Endothelial cell of umbilical vein (primary cell): ENCODE measurements around the gene CTXND1. TPM values are rescaled to one million over a fixed set of nuclear protein-coding genes. Genes with fewer than 3 reads are reported as not detected.

Source experiments
- BruUV-seq: library from RNA; stranded (reverse); fragments of 400-500 nt; replicated peaks from 2 replicates; lab custom pipeline; 2021; lab: Mats Ljungman, UMichigan
- CTCF ChIA-PET: fragments of 300-600, 350-600 bp; sonication (Branson Sonifier 250); formaldehyde crosslinking; loops from one replicate; lab custom pipeline; 2021; ENCODE audit warnings: antibody characterized with exemption, inconsistent platforms; lab: Charles Lee
- POLR2A ChIA-PET: fragments of 300-600, 350-600 bp; sonication (Branson Sonifier 250); formaldehyde crosslinking; loops from one replicate; lab custom pipeline; 2021; ENCODE audit warnings: antibody characterized with exemption, inconsistent platforms; lab: Charles Lee
- DNase-seq: peaks from one replicate; pipeline ENCODE4 v3.0.0-alpha.2; 2011; ENCODE audit warnings: low read depth, low spot score
- FAIRE-seq: peaks from 2 replicates; lab custom pipeline; 2011; peaks lifted over from hg19 to GRCh38; lab: Jason Lieb, UNC
- H2AFZ ChIP-seq: 2 replicates; pipeline ENCODE4 v1.6.0; 2012; ENCODE audit warnings: low read depth, low read length, control low read depth, inconsistent platforms
- H3K27ac ChIP-seq: 2 replicates; pipeline ENCODE4 v1.5.1; 2011; ENCODE audit warnings: low read depth, mild to moderate bottlenecking, control low read depth, low read length, moderate library complexity; ENCODE audit not compliant: insufficient read depth
- H3K27me3 ChIP-seq, 2 experiments: 2 replicates each; pipeline versions ENCODE4 v1.6.0 to v1.6.1; 2011; ENCODE audit warnings: low read length in 2 of 2, mixed read lengths in 1 of 2; ENCODE audit not compliant: control insufficient read depth in 2 of 2, insufficient read depth in 2 of 2
- H3K36me3 ChIP-seq, 2 experiments: 2 replicates in 1 of 2; 3 replicates in 1 of 2; pipeline ENCODE4 v1.5.1; 2011; ENCODE audit warnings: low read length in 2 of 2, mild to moderate bottlenecking in 1 of 2, moderate library complexity in 1 of 2; ENCODE audit not compliant: control insufficient read depth in 2 of 2, insufficient read depth in 2 of 2; ENCODE audit errors: extremely low read depth in 1 of 2
- H3K4me1 ChIP-seq: 3 replicates; pipeline ENCODE4 v1.5.1; 2011; ENCODE audit warnings: mild to moderate bottlenecking, low read length; ENCODE audit not compliant: control insufficient read depth, insufficient read depth; ENCODE audit errors: extremely low read depth
- H3K4me2 ChIP-seq: 2 replicates; pipeline ENCODE4 v1.6.1; 2011; ENCODE audit warnings: low read length, control low read depth, mixed read lengths; ENCODE audit not compliant: insufficient read depth
- H3K4me3 ChIP-seq, 3 experiments: fragments of 200-600 bp in 1 of 3; sonication (generic), shearing (Covaris generic) in 1 of 3; replicated peaks in 1 of 3; 2 replicates each; pipeline ENCODE4 v1.5.1; 2011 to 2016; ENCODE audit warnings: control low read depth in 3 of 3, low read length in 3 of 3, mild to moderate bottlenecking in 2 of 3, inconsistent platforms in 1 of 3, low read depth in 1 of 3, moderate library complexity in 1 of 3; ENCODE audit not compliant: insufficient read depth in 1 of 3
- H3K79me2 ChIP-seq: 2 replicates; pipeline ENCODE4 v1.6.0; 2012; ENCODE audit warnings: low read length, inconsistent platforms; ENCODE audit not compliant: control insufficient read depth, insufficient read depth
- H3K9ac ChIP-seq: replicated peaks from 2 replicates; pipeline ENCODE3; 2011; ENCODE audit warnings: low read length, control low read depth; ENCODE audit not compliant: insufficient read depth; ENCODE audit errors: extremely low read depth
- H3K9me1 ChIP-seq: replicated peaks from 3 replicates; pipeline ENCODE4 v1.6.0; 2011; ENCODE audit warnings: mild to moderate bottlenecking, low read length; ENCODE audit not compliant: control insufficient read depth, insufficient read depth; ENCODE audit errors: extremely low read depth
- H3K9me3 ChIP-seq: replicated peaks from 2 replicates; pipeline ENCODE4 v1.5.1; 2012; ENCODE audit warnings: low read length, inconsistent platforms; ENCODE audit not compliant: control insufficient read depth, insufficient read depth
- H4K20me1 ChIP-seq: replicated peaks from 2 replicates; pipeline ENCODE3; 2011; ENCODE audit warnings: mild to moderate bottlenecking, low read length; ENCODE audit not compliant: control insufficient read depth, insufficient read depth; ENCODE audit errors: extremely low read depth
- CTCF ChIP-seq, 2 donors: IDR thresholded peaks; 1 replicate in 1 of 2; 2 replicates in 1 of 2; pipeline ENCODE4 v1.5.1; 2011; ENCODE audit warnings: low read length in 2 of 2, mild to moderate bottlenecking in 2 of 2, moderate library complexity in 2 of 2, control low read depth in 1 of 2, inconsistent platforms in 1 of 2, low read depth in 1 of 2; ENCODE audit not compliant: insufficient read depth in 1 of 2; ENCODE audit errors: extremely low read depth in 1 of 2
- EZH2 ChIP-seq: IDR thresholded peaks from 2 replicates; pipeline ENCODE4 v1.6.1; 2012; ENCODE audit warnings: borderline replicate concordance, low read depth, mild to moderate bottlenecking, moderate library complexity, low read length, inconsistent platforms; ENCODE audit not compliant: severe bottlenecking
- FOS ChIP-seq: IDR thresholded peaks from 2 replicates; pipeline ENCODE4 v1.6.1; 2011; ENCODE audit warnings: mild to moderate bottlenecking, low read length, moderate library complexity, borderline replicate concordance; ENCODE audit not compliant: insufficient read depth
- GATA2 ChIP-seq: IDR thresholded peaks from 2 replicates; pipeline ENCODE4 v1.7.0; 2011; ENCODE audit warnings: low read depth, mild to moderate bottlenecking, moderate library complexity, mixed read lengths, low read length; ENCODE audit not compliant: insufficient read length, insufficient read depth
- JUN ChIP-seq: IDR thresholded peaks from 2 replicates; pipeline ENCODE4 v1.6.1; 2011; ENCODE audit warnings: borderline replicate concordance, low read depth; ENCODE audit not compliant: insufficient read length, insufficient read depth
- MAX ChIP-seq: IDR thresholded peaks from 2 replicates; pipeline ENCODE4 v1.6.1; 2011; ENCODE audit not compliant: insufficient read depth, insufficient read length
- MYC ChIP-seq: IDR thresholded peaks from one replicate; pipeline ENCODE4 v1.6.1; 2011; ENCODE audit warnings: mild to moderate bottlenecking, low read depth, low read length
- POLR2A ChIP-seq: IDR thresholded peaks from 2 replicates; pipeline ENCODE4 v1.6.1; 2012; ENCODE audit warnings: low read depth, mild to moderate bottlenecking, control low read depth, low read length
- POLR2AphosphoS5 ChIP-seq: IDR thresholded peaks from 2 replicates; pipeline ENCODE4 v1.6.1; 2012; ENCODE audit warnings: low read depth, mild to moderate bottlenecking, control low read depth, low read length, moderate library complexity; ENCODE audit not compliant: insufficient read depth
- dilution Hi-C: fragments of 300-500 bp; cut with MboI; formaldehyde crosslinking; loops from one replicate; pipeline ENCODE4 v1.15.0; 2019; ENCODE audit warnings: low sequenced_read_pairs; ENCODE audit not compliant: extremely low pct_ligation_motif_present
- intact Hi-C: fragments of 100-400 bp; cut with micrococcal nuclease; formaldehyde crosslinking; loops from one replicate; pipeline ENCODE4 v1.10.0; 2022
- polyA plus RNA-seq, 4 experiments: library from polyadenylated mRNA; depleted of rRNA in 3 of 4; stranded (reverse) in 3 of 4; unstranded in 1 of 4; fragments of >200 nt; gene quantifications; 2 replicates each; pipeline versions ENCODE4 v1.2.1 to v1.2.3, GENCODE V29; 2011 to 2012; ENCODE audit warnings: missing spikeins in 1 of 4
- total RNA-seq: library from RNA; stranded (reverse); gene quantifications from 2 replicates; pipeline ENCODE4 v1.2.3, GENCODE V29; 2021

CTXND1 gene
- total and polyA plus RNA-seq, 2 donors (not counting 3 experiments of a cell fraction or from before 2014, with no cell fraction given), result not detected

GRCh38 chr15:80219955-80220354 is 32.1 kb downstream of the CTXND1 start:
- Histone ChIP-seq H3K9me1 (no peaks in the 10 kb centered on the region), H3K4me1 (no peaks in the 10 kb centered on the region), H4K20me1 (no peaks in the 10 kb centered on the region), H3K9ac (no peak overlapping the region), H3K79me2 (no peaks in the 10 kb centered on the region), H3K4me2 (no peak overlapping the region), H2AFZ (no peak overlapping the region), H3K27me3 (no peaks in the 10 kb centered on the region), H3K4me3 (no peak overlapping the region), H3K36me3 (no peaks in the 10 kb centered on the region), H3K9me3 (no peaks in the 10 kb centered on the region), H3K27ac (no peak overlapping the region)
- no peak for DNase-seq
- intact Hi-C loops (no loop called here), dilution Hi-C loops (no loop called here)
- no TSS peak for BruUV-seq
- POLR2A ChIA-PET, result no interaction called here
- TF ChIP-seq MYC, result no peak
- TF ChIP-seq GATA2, result no peak
- TF ChIP-seq EZH2, result no peak
- TF ChIP-seq CTCF (IDR thresholded peaks at IDR 0.05; ENCODE audit: extremely low read depth in 1 of 2, insufficient read depth in 1 of 2, low read depth in 1 of 2, low read length in 2 of 2), result no peak
- TF ChIP-seq POLR2A, result no peak
- TF ChIP-seq MAX, result no peak
- no peak for TF ChIP-seq POLR2AphosphoS5
- TF ChIP-seq JUN, result no peak
- no peak for TF ChIP-seq FOS
- CTCF ChIA-PET, result no interaction called here
- FAIRE-seq, result no peak
